ENCODE measurements around the gene SPEF2.

The SPEF2 gene

DNA sequence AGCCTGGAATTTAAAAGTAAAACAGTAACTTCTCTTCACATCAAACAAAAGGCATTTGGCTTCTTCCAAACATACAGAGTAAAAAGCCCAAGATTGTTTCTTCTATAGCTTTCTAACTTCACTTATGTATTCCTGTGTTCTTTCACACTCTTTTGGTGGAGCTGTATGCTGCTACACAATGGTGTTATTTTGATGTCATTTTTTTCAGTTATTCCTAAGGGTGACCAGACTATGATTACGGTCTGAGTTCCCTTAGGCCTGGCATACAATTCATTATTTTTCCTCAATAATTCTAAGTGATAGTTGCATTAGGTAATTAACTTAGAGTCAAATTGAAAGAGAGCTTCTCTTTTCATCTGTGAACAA is 172.8 kb downstream of the SPEF2 start:
- CTCF ChIA-PET = interaction anchor here (1.4 to 18.2 kb wide), 6 partner anchors 12 to 134 kb away, joined by 3 to 342 read pairs (median 4); no protein-coding TSS in a partner anchor
- POLR2A ChIA-PET = no interaction called here

DNA sequence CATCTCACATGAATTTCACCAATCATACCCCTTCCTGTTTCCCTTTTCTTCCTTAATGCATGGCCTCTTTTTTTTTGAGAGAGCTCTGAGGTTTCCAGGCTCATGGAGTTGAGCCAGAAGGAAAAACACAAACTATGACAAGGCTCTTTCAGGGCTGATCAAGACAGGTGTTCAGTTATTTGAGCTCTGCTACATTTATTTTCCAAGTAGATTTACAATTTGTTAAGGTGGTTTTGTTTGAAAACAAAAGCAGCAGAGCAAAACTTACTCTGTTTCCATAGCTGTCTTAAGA is 176.6 kb downstream of the SPEF2 start:
- ChIA-PET POLR2A (no interaction called here), CTCF (interaction anchor here (0.8 to 2.8 kb wide), 8 partner anchors 9 to 144 kb away, joined by 3 to 10 read pairs (median 5); no protein-coding TSS in a partner anchor)
- TF ChIP-seq, protein P1, sequence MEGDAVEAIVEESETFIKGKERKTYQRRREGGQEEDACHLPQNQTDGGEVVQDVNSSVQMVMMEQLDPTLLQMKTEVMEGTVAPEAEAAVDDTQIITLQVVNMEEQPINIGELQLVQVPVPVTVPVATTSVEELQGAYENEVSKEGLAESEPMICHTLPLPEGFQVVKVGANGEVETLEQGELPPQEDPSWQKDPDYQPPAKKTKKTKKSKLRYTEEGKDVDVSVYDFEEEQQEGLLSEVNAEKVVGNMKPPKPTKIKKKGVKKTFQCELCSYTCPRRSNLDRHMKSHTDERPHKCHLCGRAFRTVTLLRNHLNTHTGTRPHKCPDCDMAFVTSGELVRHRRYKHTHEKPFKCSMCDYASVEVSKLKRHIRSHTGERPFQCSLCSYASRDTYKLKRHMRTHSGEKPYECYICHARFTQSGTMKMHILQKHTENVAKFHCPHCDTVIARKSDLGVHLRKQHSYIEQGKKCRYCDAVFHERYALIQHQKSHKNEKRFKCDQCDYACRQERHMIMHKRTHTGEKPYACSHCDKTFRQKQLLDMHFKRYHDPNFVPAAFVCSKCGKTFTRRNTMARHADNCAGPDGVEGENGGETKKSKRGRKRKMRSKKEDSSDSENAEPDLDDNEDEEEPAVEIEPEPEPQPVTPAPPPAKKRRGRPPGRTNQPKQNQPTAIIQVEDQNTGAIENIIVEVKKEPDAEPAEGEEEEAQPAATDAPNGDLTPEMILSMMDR (IDR thresholded peaks at IDR 0.05; ENCODE audit: control extremely low read depth, extremely low read depth, low read depth, missing control alignments) = no peak
- DNase-seq (ENCODE audit: extremely low spot score) = no peak

More for the DNA sequence above, 172.8 kb downstream of the SPEF2 start:
- no peak for DNase-seq (ENCODE audit: extremely low spot score)
- TF ChIP-seq, protein P1 (IDR thresholded peaks at IDR 0.05; ENCODE audit: control extremely low read depth, extremely low read depth, low read depth, missing control alignments) = no peak

DNA sequence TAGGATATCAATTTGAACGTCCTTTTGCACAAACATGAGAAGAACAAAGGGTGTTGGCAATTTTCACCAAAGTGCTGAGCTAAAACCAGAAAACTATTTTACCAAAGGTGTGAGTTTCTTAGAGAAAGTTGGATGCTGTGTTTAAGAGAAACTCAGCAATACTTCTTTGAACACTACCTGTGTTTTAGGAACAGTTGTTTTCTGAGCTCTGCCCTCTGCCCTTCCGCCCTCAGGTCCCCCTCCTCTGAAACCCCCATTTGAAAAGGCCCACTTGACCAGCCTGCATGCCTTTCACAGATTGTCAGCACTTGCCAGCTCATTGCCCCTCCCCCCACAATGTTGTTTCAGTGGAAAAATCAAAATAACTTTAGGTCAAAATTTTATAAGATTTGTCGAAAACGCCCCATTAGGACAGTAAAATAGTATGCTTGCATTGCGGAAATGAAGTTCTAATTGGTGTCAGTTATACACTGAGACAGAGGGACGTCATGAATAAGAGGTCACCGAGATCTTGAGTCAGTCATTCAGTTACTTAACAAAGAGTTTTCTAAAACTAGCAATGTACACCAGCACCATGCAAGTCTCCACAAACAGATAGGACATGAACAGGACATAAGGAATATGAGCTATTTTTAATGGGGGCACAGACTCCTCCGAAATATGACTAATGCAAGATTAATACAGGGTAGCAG is 177.2 kb downstream of the SPEF2 start:
- POLR2A ChIA-PET = no interaction called here
- CTCF ChIA-PET = interaction anchor here (0.8 to 2.8 kb wide), 8 partner anchors 8 to 144 kb away, joined by 3 to 10 read pairs (median 5); no protein-coding TSS in a partner anchor
- TF ChIP-seq, protein P1 (IDR thresholded peaks at IDR 0.05; ENCODE audit: control extremely low read depth, extremely low read depth, low read depth, missing control alignments) = no peak
- no peak for DNase-seq (ENCODE audit: extremely low spot score)

DNA sequence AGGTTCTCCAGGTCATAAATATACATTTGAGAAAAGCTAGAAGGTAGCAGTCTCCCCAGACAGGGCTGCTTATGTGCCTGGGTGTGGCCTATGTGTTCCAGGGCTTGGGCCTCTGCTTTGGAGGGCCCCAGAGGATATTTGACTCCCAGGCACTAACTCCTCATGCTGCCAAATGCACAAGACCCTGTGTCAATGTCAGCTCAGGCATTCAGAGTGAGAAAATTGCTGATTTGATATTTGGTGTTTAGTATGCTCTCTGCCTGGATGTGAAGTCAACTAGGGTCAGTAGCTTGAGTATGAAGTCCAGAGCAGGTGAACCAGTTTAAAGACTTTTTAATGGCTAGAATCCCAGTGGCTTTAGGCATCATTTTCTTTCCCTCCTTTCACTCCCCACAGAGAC is 181.5 kb downstream of the SPEF2 start:
- ChIA-PET CTCF (interaction anchor here (1.0 to 1.5 kb wide), 3 partner anchors 14 to 127 kb away, joined by 3 to 4 read pairs (median 4); no protein-coding TSS in a partner anchor), POLR2A (no interaction called here)
- DNase-seq (ENCODE audit: extremely low spot score) = no peak
- TF ChIP-seq, protein P1 (IDR thresholded peaks at IDR 0.05; ENCODE audit: control extremely low read depth, extremely low read depth, low read depth, missing control alignments) = no peak

DNA sequence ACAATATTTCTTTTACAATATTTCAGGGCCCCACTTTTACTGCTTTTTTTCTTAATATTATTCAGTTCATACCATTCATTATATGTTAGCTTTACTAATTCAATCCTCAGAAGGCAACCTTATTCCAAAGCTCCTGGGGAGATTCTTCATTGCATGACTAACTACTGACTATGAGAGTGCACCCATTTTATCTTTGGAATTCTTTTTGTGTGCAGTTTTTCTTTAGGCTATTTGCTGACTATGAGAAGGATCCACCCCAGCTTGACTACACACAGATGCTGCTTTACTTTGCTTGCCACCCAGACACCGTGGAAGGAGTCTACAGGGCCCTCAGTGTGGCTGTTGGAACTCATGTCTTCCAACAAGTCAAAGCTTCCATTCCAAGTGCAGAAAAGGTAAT is 182.1 kb downstream of the SPEF2 start:
- CTCF ChIA-PET = interaction anchor here (1.0 to 1.5 kb wide), 3 partner anchors 13 to 127 kb away, joined by 3 to 4 read pairs (median 4); no protein-coding TSS in a partner anchor
- POLR2A ChIA-PET = no interaction called here
- no peak for DNase-seq (ENCODE audit: extremely low spot score)
- TF ChIP-seq, protein P1 (IDR thresholded peaks at IDR 0.05; ENCODE audit: control extremely low read depth, extremely low read depth, low read depth, missing control alignments) = no peak

DNA sequence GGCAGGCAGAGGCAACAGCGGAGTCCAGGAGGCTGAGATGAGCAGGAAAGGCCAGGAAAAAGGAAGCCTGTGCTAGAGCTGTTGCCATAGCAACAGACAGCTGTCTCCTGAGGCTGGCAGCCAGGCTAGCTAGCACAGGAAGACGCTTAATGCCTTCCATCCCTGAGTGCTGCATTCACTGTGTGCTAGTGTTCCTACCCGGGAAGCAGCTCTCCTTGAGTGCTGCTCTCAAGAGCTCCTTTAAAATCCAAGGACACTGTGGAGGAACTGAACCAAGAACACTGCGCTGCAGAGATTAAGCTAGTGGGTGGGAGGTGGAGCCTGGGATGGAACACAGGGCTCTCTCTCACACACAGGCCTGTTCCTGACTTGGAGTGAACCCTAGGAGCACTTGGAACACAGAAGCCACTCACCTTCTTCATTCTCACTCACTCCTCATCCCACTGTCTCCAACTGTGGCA is 185.6 kb downstream of the SPEF2 start:
- DNase-seq (ENCODE audit: extremely low spot score) = no peak
- POLR2A ChIA-PET = no interaction called here
- CTCF ChIA-PET = interaction anchor here (0.7 to 1.8 kb wide), 5 partner anchors 9 to 124 kb away, joined by 3 to 5 read pairs (median 4); no protein-coding TSS in a partner anchor
- TF ChIP-seq, protein P1 (IDR thresholded peaks at IDR 0.05; ENCODE audit: control extremely low read depth, extremely low read depth, low read depth, missing control alignments) = no peak
